ENCODE results near the gene LRRC56. TPM values are rescaled to one million over a fixed set of nuclear protein-coding genes. Genes with fewer than 3 reads are reported as not detected.

Gene LRRC56
- total RNA-seq, 4 donors from 2014 or later = 0.38 TPM; not detected in 3

GRCh38 chr11:518463-519202 is 18.7 kb upstream of the LRRC56 start:
- no peak for TF ChIP-seq CTCF (IDR thresholded peaks at IDR 0.05; ENCODE audit: low read depth)

GRCh38 chr11:520428-521176 is 16.7 kb upstream of the LRRC56 start:
- TF ChIP-seq CTCF (IDR thresholded peaks at IDR 0.05; ENCODE audit: low read depth) = no peak

GRCh38 chr11:521177-521688 is 16.1 kb upstream of the LRRC56 start:
- no peak for TF ChIP-seq CTCF (IDR thresholded peaks at IDR 0.05; ENCODE audit: low read depth)

- no peak for TF ChIP-seq CTCF (IDR thresholded peaks at IDR 0.05; ENCODE audit: low read depth)
Observed at GRCh38 chr11:526192-526591, 11.1 kb upstream of the LRRC56 start.

GRCh38 chr11:528166-528814 is 9.0 kb upstream of the LRRC56 start:
- TF ChIP-seq CTCF (IDR thresholded peaks at IDR 0.05; ENCODE audit: low read depth) = no peak

GRCh38 chr11:528815-529727 is 8.3 kb upstream of the LRRC56 start:
- TF ChIP-seq CTCF (IDR thresholded peaks at IDR 0.05; ENCODE audit: low read depth) = no peak
